HG03442 (cell line): ENCODE data around the gene NBEAL2.

Experiments used
- ATAC-seq: cut with Tn5 transposase; IDR thresholded peaks from one replicate; pipeline ENCODE4 v1.9.1; 2021; ENCODE audit warnings: mild to moderate bottlenecking, moderate library complexity; ENCODE audit not compliant: unreplicated experiment

Gene NBEAL2

GRCh38 chr3:46978985-46979944 lies at the start of gene NBEAL2:
TSS of gene NBEAL2 (plus strand) at chr3:46979666. CDS start at chr3:46979862, 196 bp downstream.
- ATAC-seq = peak; percentile 70

- ATAC-seq = no peak
Measured at GRCh38 chr3:46930166-46930944, 49.1 kb upstream of the NBEAL2 start.

GRCh38 chr3:46930945-46931403 lies 48.5 kb upstream of the NBEAL2 start:
- ATAC-seq = no peak

GRCh38 chr3:46931631-46932331 lies 47.7 kb upstream of the NBEAL2 start:
- ATAC-seq = no peak

- ATAC-seq = no peak
Measured at GRCh38 chr3:46932455-46933225, 46.8 kb upstream of the NBEAL2 start.

GRCh38 chr3:46933261-46933660 lies 46.2 kb upstream of the NBEAL2 start:
- ATAC-seq = no peak

GRCh38 chr3:46934072-46934471 lies 45.4 kb upstream of the NBEAL2 start:
- no peak for ATAC-seq

- no peak for ATAC-seq
Measured at GRCh38 chr3:46934498-46935167, 44.8 kb upstream of the NBEAL2 start.

GRCh38 chr3:46935168-46935858 lies 44.2 kb upstream of the NBEAL2 start:
- no peak for ATAC-seq

- ATAC-seq = no peak
Measured at GRCh38 chr3:46935989-46936558, 43.4 kb upstream of the NBEAL2 start.

GRCh38 chr3:46936733-46937250 lies 42.7 kb upstream of the NBEAL2 start:
- no peak for ATAC-seq

GRCh38 chr3:46938118-46938517 lies 41.3 kb upstream of the NBEAL2 start:
- ATAC-seq = no peak

GRCh38 chr3:46939578-46940445 lies 39.7 kb upstream of the NBEAL2 start:
- no peak for ATAC-seq

- ATAC-seq = no peak
Measured at GRCh38 chr3:46942076-46942475, 37.4 kb upstream of the NBEAL2 start.

- no peak for ATAC-seq
Measured at GRCh38 chr3:46942481-46943236, 36.8 kb upstream of the NBEAL2 start.

- no peak for ATAC-seq
Measured at GRCh38 chr3:46943237-46944187, 36.0 kb upstream of the NBEAL2 start.
